Subcutaneous abdominal adipose tissue (tissue), 5 donors: ENCODE results near the gene PITPNB.

Experiments
- H3K27ac ChIP-seq: one replicate; pipeline ENCODE4 v1.7.0; 2013; ENCODE audit warnings: low read depth, mild to moderate bottlenecking, inconsistent platforms, low read length, moderate library complexity
- H3K27me3 ChIP-seq, 5 donors: one replicate each; pipeline ENCODE4 v1.7.0; 2013; ENCODE audit warnings: low read length in 5 of 5, inconsistent platforms in 1 of 5; ENCODE audit not compliant: control insufficient read depth in 5 of 5, insufficient read depth in 4 of 5
- H3K36me3 ChIP-seq, 5 donors: one replicate each; pipeline ENCODE4 v1.7.0; 2013; ENCODE audit warnings: low read length in 5 of 5; ENCODE audit not compliant: control insufficient read depth in 5 of 5, insufficient read depth in 5 of 5
- H3K4me1 ChIP-seq, 5 donors: one replicate each; pipeline ENCODE4 v1.7.0; 2013; ENCODE audit warnings: low read length in 5 of 5, mild to moderate bottlenecking in 3 of 5, moderate library complexity in 1 of 5; ENCODE audit not compliant: control insufficient read depth in 5 of 5, insufficient read depth in 5 of 5
- H3K4me3 ChIP-seq, 5 donors: one replicate each; pipeline ENCODE4 v1.7.0; 2013; ENCODE audit warnings: low read length in 5 of 5, low read depth in 1 of 5
- H3K9ac ChIP-seq, 5 donors: one replicate each; pipeline ENCODE4 v1.7.0; 2013; ENCODE audit warnings: low read length in 5 of 5, mild to moderate bottlenecking in 4 of 5, moderate library complexity in 3 of 5
- H3K9me3 ChIP-seq, 5 donors: one replicate each; pipeline ENCODE4 v1.7.0; 2013; ENCODE audit warnings: low read length in 5 of 5; ENCODE audit not compliant: control insufficient read depth in 5 of 5
- donor health status: healthy.
- donor health status: healthy.
- donor health status: healthy.
- donor health status: healthy.
- donor health status: healthy.

The PITPNB gene

DNA sequence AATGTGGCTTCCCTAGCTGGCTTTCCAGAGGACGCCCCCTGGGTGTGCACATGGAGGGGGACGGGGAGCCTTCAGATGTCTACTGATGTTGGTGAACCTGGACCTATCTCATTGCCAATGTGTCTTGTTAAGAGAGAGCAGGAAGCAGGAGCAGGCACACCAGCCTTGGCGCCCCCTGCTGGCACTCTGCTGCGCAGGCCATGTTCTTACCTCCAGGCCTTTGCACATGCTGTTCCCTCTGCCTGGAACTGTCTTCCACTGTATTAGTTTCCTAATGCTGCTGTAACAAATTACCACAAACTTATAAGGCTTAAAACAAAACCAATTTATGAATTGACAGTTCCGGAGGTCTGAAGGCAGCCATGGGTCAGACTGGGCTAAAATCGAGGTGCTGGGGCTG, 93.9 kb downstream of the PITPNB start:
- Histone ChIP-seq H3K9ac (no peak overlapping the region), H3K27ac (no peak overlapping the region), H3K27me3 (no peaks in the 10 kb centered on the region), H3K4me3 (no peak overlapping the region), H3K9me3 (no peaks in the 10 kb centered on the region), H3K36me3 (no peaks in the 10 kb centered on the region), H3K4me1 (peaks cover 0 to 6% (median 0%) of the 10 kb centered on the region in 5 donors)

DNA sequence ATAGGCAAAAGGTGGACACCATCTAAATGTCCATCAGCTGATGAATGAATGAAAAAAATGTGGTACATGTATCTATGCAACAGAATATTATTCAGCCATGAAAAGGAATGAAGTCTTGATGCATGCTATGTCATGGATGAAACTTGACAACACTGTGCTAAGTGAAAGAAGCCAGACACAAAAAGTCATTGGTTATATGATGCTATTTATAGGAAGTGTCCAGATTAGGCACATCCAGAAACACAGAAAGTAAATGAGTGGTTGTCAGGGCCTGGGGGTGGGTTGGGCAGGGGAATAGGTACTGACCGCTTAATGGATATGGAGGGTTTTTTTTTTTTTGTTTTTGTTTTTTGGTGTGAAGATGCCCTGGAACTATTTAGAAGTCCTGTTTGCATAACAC, 95.8 kb downstream of the PITPNB start:
- Histone ChIP-seq H3K27me3 (no peaks in the 10 kb centered on the region), H3K36me3 (no peaks in the 10 kb centered on the region), H3K4me1 (peaks cover 0 to 6% (median 0%) of the 10 kb centered on the region in 5 donors), H3K4me3 (no peak overlapping the region), H3K27ac (no peak overlapping the region), H3K9ac (no peak overlapping the region), H3K9me3 (no peaks in the 10 kb centered on the region)

GRCh38 chr22:27820896-27821866, 97.9 kb downstream of the PITPNB start:
- Histone ChIP-seq H3K36me3 (no peaks in the 10 kb centered on the region), H3K4me1 (no peaks in the 10 kb centered on the region), H3K9me3 (no peaks in the 10 kb centered on the region), H3K4me3 (no peak overlapping the region), H3K27me3 (no peaks in the 10 kb centered on the region), H3K9ac (no peak overlapping the region), H3K27ac (no peak overlapping the region)

GRCh38 chr22:27816552-27816951, 102.5 kb downstream of the PITPNB start:
- H3K4me3 ChIP-seq, result no peak overlapping the region
- H3K27me3 ChIP-seq, result no peaks in the 10 kb centered on the region
- H3K27ac ChIP-seq, result no peak overlapping the region
- no peak overlapping the region for H3K9ac ChIP-seq
- no peaks in the 10 kb centered on the region for H3K9me3 ChIP-seq
- no peaks in the 10 kb centered on the region for H3K36me3 ChIP-seq
- H3K4me1 ChIP-seq, result no peaks in the 10 kb centered on the region

DNA sequence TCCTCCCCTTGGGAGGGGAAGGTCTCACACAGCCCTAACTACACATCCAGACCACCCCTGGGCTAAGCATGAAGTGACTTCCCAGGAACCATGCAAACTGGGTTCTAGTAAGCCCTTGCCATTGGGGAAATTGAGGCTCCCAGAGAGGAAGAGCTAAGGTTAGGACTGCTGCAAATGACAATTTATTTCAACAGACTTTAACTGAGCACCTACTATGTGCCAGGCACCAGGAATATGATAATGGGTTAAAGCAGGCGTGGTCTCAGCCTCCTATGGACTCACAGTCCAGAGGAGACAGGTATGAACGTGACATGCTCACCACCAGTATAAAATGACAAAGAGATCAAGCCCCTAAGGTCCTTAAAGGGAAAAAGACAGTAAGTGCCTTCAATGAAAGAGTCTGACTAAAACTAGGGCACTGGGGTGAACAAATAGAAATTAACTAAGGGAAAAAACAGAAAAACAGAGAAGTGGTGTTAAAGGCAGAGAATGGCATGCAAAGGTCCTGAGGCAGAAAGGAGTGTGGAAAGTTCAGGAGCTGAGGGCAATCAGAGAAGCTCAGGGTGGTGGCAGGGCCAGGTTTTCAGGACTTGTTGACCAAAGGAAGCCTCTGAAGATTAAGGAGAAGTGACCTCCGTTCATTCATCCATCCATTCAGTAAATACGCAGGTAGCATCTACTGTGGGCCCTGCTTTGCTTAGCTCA, 103.1 kb downstream of the PITPNB start:
- Histone ChIP-seq H3K36me3 (no peaks in the 10 kb centered on the region), H3K4me1 (peaks cover 0 to 5% (median under 1%) of the 10 kb centered on the region in 5 donors), H3K27me3 (no peaks in the 10 kb centered on the region), H3K9me3 (no peaks in the 10 kb centered on the region), H3K4me3 (no peak overlapping the region), H3K27ac (no peak overlapping the region), H3K9ac (no peak overlapping the region)

- Histone ChIP-seq H3K36me3 (no peaks in the 10 kb centered on the region), H3K27me3 (no peaks in the 10 kb centered on the region)
Observed at GRCh38 chr22:27814993-27815392, 104.1 kb downstream of the PITPNB start.

GRCh38 chr22:27811778-27812177, 107.3 kb downstream of the PITPNB start:
- H3K4me3 ChIP-seq, result no peak overlapping the region
- H3K9me3 ChIP-seq, result no peaks in the 10 kb centered on the region
- no peak overlapping the region for H3K27ac ChIP-seq
- H3K9ac ChIP-seq, result no peak overlapping the region
- H3K27me3 ChIP-seq, result no peaks in the 10 kb centered on the region
- H3K4me1 ChIP-seq, result peaks cover 0 to 16% (median 10%) of the 10 kb centered on the region in 5 donors
- H3K36me3 ChIP-seq, result no peaks in the 10 kb centered on the region

More at GRCh38 chr22:27814993-27815392, 104.1 kb downstream of the PITPNB start:
- H3K9ac ChIP-seq, result no peak overlapping the region
- no peak overlapping the region for H3K4me3 ChIP-seq
- no peaks in the 10 kb centered on the region for H3K9me3 ChIP-seq
- peaks cover 0 to 14% (median 10%) of the 10 kb centered on the region in 5 donors for H3K4me1 ChIP-seq
- no peak overlapping the region for H3K27ac ChIP-seq

DNA sequence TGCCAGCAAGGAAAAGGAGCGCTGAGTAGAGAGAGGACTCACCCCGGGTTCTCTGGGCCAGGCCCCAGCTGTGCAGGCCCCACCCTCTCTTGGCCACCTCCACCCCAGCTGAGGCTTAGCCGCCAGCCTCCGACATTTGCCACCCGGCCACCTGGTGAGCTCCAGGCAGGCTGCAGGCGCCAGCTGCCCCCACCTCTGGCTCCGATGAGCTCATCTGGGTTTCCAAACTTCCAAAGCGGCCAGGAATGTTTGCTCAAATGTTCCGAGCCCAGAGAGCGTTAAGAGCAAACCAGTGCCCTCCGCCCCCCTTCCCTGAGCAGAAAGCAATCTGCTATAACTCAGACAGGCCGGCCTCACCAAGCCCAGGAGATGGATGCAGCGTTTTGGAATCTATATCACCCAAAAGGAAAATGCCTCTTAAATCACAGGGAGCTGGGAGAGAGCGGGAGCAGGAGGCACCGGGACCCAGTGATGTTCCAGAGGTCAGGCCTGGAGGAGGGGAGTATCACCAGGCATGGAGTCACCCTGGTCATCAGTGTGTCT, 108.4 kb downstream of the PITPNB start:
- Histone ChIP-seq H3K9me3 (no peaks in the 10 kb centered on the region), H3K27ac (no peak overlapping the region), H3K4me3 (peak overlapping the region in 2 of 5 donors; percentile 15 to 33), H3K4me1 (peaks cover 0 to 16% (median 10%) of the 10 kb centered on the region in 5 donors), H3K27me3 (no peaks in the 10 kb centered on the region), H3K9ac (peak overlapping the region in 1 of 5 donors; percentile 35), H3K36me3 (no peaks in the 10 kb centered on the region)

GRCh38 chr22:27809700-27810608, 109.1 kb downstream of the PITPNB start:
- Histone ChIP-seq H3K4me3 (peak overlapping the region in 2 of 5 donors; percentile 15 to 33), H3K27ac (no peak overlapping the region), H3K36me3 (no peaks in the 10 kb centered on the region), H3K4me1 (peaks cover 0 to 16% (median 10%) of the 10 kb centered on the region in 5 donors), H3K9me3 (no peaks in the 10 kb centered on the region), H3K9ac (peak overlapping the region in 2 of 5 donors; percentile 6 to 35), H3K27me3 (no peaks in the 10 kb centered on the region)
